GM12891 (cell line): ENCODE data around the gene KCND3.

Source experiments
- DNase-seq: peaks from one replicate; pipeline ENCODE4 v3.0.0; 2011; ENCODE audit warnings: low spot score; ENCODE audit not compliant: insufficient read length
- FAIRE-seq: peaks from 2 replicates; lab custom pipeline; 2011; peaks lifted over from hg19 to GRCh38; lab: Jason Lieb, UNC
- PAX5 ChIP-seq: IDR thresholded peaks from 2 replicates; pipeline ENCODE4 v1.6.1; 2011; ENCODE audit warnings: low read length, moderate library complexity, mild to moderate bottlenecking; ENCODE audit not compliant: insufficient read depth, severe bottlenecking
- POLR2A ChIP-seq: IDR thresholded peaks from 2 replicates; pipeline ENCODE4 v1.6.1; 2011; ENCODE audit warnings: low read depth, low read length, control low read depth
- POLR2AphosphoS5 ChIP-seq: IDR thresholded peaks from 2 replicates; pipeline ENCODE4 v1.6.1; 2011; ENCODE audit warnings: low read depth, low read length, control low read depth
- POU2F2 ChIP-seq: IDR thresholded peaks from 2 replicates; pipeline ENCODE4 v1.6.1; 2011; ENCODE audit warnings: low read depth, mild to moderate bottlenecking, control low read depth, low read length, moderate library complexity
- SPI1 ChIP-seq: IDR thresholded peaks from 2 replicates; pipeline ENCODE4 v1.6.1; 2011; ENCODE audit warnings: low read depth, low read length, control low read depth
- TAF1 ChIP-seq: IDR thresholded peaks from 2 replicates; pipeline ENCODE4 v1.6.1; 2011; ENCODE audit warnings: low read depth, low read length, control low read depth

Gene KCND3

GRCh38 chr1:111776861-111777260 is 212.6 kb downstream of the KCND3 start:
- no peak for FAIRE-seq
- TF ChIP-seq PAX5 (no peak), POLR2A (no peak), TAF1 (no peak), SPI1 (no peak), POLR2AphosphoS5 (no peak), POU2F2 (no peak)
- no peak for DNase-seq

- DNase-seq, result no peak
- no peak for FAIRE-seq
- TF ChIP-seq POU2F2, result no peak
- TF ChIP-seq POLR2A, result no peak
- TF ChIP-seq SPI1, result no peak
- no peak for TF ChIP-seq PAX5
- no peak for TF ChIP-seq POLR2AphosphoS5
- TF ChIP-seq TAF1, result no peak
These were observed 213.1 kb downstream of the KCND3 start for GRCh38 chr1:111776391-111776790.

GRCh38 chr1:111775966-111776365 is 213.5 kb downstream of the KCND3 start:
- TF ChIP-seq SPI1, result no peak
- no peak for TF ChIP-seq POU2F2
- no peak for TF ChIP-seq POLR2AphosphoS5
- TF ChIP-seq POLR2A, result no peak
- no peak for TF ChIP-seq PAX5
- no peak for TF ChIP-seq TAF1
- FAIRE-seq, result no peak

GRCh38 chr1:111770916-111771315 is 218.6 kb downstream of the KCND3 start:
- TF ChIP-seq POLR2A (no peak), SPI1 (no peak), PAX5 (no peak), POLR2AphosphoS5 (no peak), TAF1 (no peak), POU2F2 (no peak)
- FAIRE-seq (no peak), DNase-seq (no peak)

More at GRCh38 chr1:111775966-111776365, 213.5 kb downstream of the KCND3 start:
- DNase-seq, result no peak

- TF ChIP-seq TAF1, result no peak
- no peak for TF ChIP-seq SPI1
- TF ChIP-seq POLR2A, result no peak
- no peak for TF ChIP-seq POLR2AphosphoS5
- TF ChIP-seq PAX5, result no peak
- DNase-seq (no peak), FAIRE-seq (peak; percentile 85)
These were observed 219.8 kb downstream of the KCND3 start for GRCh38 chr1:111769517-111770146.

- FAIRE-seq (no peak), DNase-seq (no peak)
- TF ChIP-seq POLR2A (no peak), POU2F2 (no peak), POLR2AphosphoS5 (no peak), SPI1 (no peak), TAF1 (no peak), PAX5 (no peak)
These were observed 220.8 kb downstream of the KCND3 start for GRCh38 chr1:111768625-111769024.

GRCh38 chr1:111768023-111768422 is 221.4 kb downstream of the KCND3 start:
- DNase-seq, result no peak
- TF ChIP-seq TAF1, result no peak
- TF ChIP-seq POLR2AphosphoS5, result no peak
- no peak for TF ChIP-seq POU2F2
- TF ChIP-seq PAX5, result no peak
- no peak for TF ChIP-seq POLR2A
- no peak for FAIRE-seq

- DNase-seq (no peak), FAIRE-seq (no peak)
- TF ChIP-seq POLR2A, result no peak
- no peak for TF ChIP-seq PAX5
- no peak for TF ChIP-seq POLR2AphosphoS5
- TF ChIP-seq TAF1, result no peak
- no peak for TF ChIP-seq POU2F2
- no peak for TF ChIP-seq SPI1
These were observed 227.1 kb downstream of the KCND3 start for GRCh38 chr1:111762332-111762731.

- no peak for DNase-seq
- no peak for FAIRE-seq
- TF ChIP-seq SPI1 (no peak), PAX5 (no peak), POU2F2 (no peak), POLR2A (no peak), TAF1 (no peak), POLR2AphosphoS5 (no peak)
These were observed 227.8 kb downstream of the KCND3 start for GRCh38 chr1:111761717-111762116.

GRCh38 chr1:111758373-111758772 is 231.1 kb downstream of the KCND3 start:
- FAIRE-seq, result no peak
- TF ChIP-seq TAF1, result no peak
- no peak for TF ChIP-seq POU2F2
- TF ChIP-seq POLR2AphosphoS5, result no peak
- TF ChIP-seq POLR2A, result no peak
- no peak for TF ChIP-seq PAX5
- no peak for TF ChIP-seq SPI1
- DNase-seq, result no peak
